Suppressor macrophage (primary cell): Measurements from ENCODE around the gene CHRNA4.

Experiments used
- DNase-seq, 4 experiments: peaks; one replicate each; pipeline ENCODE4 v3.0.0-alpha.2; 2020 to 2022

The CHRNA4 gene

GRCh38 chr20:63377256-63377941 is 16.2 kb upstream of the CHRNA4 start:
- DNase-seq, result no peak

GRCh38 chr20:63376283-63377250 is 15.4 kb upstream of the CHRNA4 start:
- DNase-seq, result no peak

- no peak for DNase-seq
These were observed 14.3 kb upstream of the CHRNA4 start for GRCh38 chr20:63375438-63375837.

GRCh38 chr20:63374504-63374903 is 13.4 kb upstream of the CHRNA4 start:
- no peak for DNase-seq

- no peak for DNase-seq
These were observed 12.8 kb upstream of the CHRNA4 start for GRCh38 chr20:63373996-63374395.

GRCh38 chr20:63372971-63373885 is 12.1 kb upstream of the CHRNA4 start:
- DNase-seq, result no peak

GRCh38 chr20:63371291-63371865 is 10.2 kb upstream of the CHRNA4 start:
- DNase-seq, result no peak

GRCh38 chr20:63370618-63371187 is 9.6 kb upstream of the CHRNA4 start:
- DNase-seq, result no peak

GRCh38 chr20:63369724-63370617 is 8.8 kb upstream of the CHRNA4 start:
- no peak for DNase-seq

GRCh38 chr20:63369024-63369530 is 7.9 kb upstream of the CHRNA4 start:
- no peak for DNase-seq

- DNase-seq, result no peak
These were observed 7.0 kb upstream of the CHRNA4 start for GRCh38 chr20:63368151-63368550.

GRCh38 chr20:63367446-63368055 is 6.4 kb upstream of the CHRNA4 start:
- no peak for DNase-seq

GRCh38 chr20:63366390-63367365 is 5.5 kb upstream of the CHRNA4 start:
- DNase-seq, result no peak

GRCh38 chr20:63365601-63366389 is 4.6 kb upstream of the CHRNA4 start:
- no peak for DNase-seq

- no peak for DNase-seq
These were observed 3.8 kb upstream of the CHRNA4 start for GRCh38 chr20:63364801-63365585.

GRCh38 chr20:63363981-63364561 is 2.9 kb upstream of the CHRNA4 start:
- DNase-seq, result no peak
